ENCODE data around the gene GALNT18. TPM values are rescaled to one million over a fixed set of nuclear protein-coding genes. Genes with fewer than 3 reads are reported as not detected.

The GALNT18 gene
- total RNA-seq, 4 donors from 2014 or later, result 3.5 to 31.4 (median 11.1) TPM

DNA sequence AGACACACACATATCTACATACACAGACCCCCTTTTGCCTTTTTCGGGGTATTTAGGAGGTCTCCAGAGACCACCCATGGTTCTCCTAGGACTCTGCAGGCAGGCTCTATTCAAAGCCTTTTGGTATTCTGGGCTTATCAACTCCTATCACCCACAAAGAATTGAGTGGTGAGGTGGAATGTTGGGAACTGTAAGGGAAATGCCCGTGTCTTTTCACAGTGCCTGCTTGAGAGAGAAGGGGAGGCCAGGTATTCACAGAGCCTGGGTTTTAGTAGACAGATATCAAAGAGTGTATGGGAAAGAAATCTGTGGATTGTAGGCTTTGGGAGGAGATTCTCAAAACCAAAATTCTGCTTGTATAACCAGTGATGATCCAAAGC lies 224.8 kb downstream of the GALNT18 start:
- Histone ChIP-seq H3K9me3 (no peaks in the 10 kb centered on the region), H3K4me1 (no peaks in the 10 kb centered on the region), H3K27me3 (no peaks in the 10 kb centered on the region), H3K4me3 (no peak overlapping the region), H3K36me3 (no peaks in the 10 kb centered on the region), H3K27ac (peak overlapping the region in 1 of 4 donors; percentile 20)
- no peak for TF ChIP-seq CTCF (IDR thresholded peaks at IDR 0.05)
- TF ChIP-seq POLR2A (IDR thresholded peaks at IDR 0.05), result no peak
- DNase-seq, result no peak

DNA sequence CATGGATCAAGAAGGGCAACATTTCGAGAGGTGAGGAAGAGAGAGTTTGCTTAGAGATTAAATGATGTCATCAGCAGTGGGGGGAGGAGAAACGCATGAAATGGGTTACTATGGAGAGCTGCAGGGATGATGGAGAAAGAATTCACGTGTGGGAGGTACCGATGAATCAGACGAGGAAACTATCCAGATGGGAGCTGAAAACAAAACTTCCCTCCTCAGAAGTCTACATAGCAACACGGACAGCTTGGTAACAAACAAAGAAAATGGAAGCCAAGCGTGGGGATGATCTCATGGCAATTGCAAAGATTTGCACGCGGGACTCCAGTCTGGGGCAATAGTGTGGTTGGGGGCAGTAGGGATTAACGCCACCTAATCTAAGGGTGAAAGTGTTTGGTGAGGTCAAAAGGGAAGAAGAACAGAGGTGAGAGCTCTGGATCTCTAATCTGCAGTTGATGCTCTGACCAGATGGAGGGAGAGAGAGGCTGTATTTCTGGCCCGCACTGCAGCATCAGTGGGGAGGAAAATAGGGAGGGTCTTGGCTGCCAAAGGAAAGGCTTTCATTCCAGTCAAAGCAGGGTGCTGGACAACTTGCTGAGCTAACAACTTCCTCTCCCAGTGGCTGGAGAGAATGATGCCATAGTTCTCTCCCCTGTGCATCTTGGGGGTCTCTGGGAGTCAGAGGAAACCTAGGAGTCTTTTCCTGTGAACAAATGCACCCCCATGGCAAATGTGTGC lies 225.3 kb downstream of the GALNT18 start:
- H3K4me3 ChIP-seq, result no peak overlapping the region
- peaks cover 0 to 4% (median 1%) of the 10 kb centered on the region in 4 donors for H3K4me1 ChIP-seq
- no peaks in the 10 kb centered on the region for H3K36me3 ChIP-seq
- H3K27me3 ChIP-seq, result no peaks in the 10 kb centered on the region
- no peak for TF ChIP-seq CTCF (IDR thresholded peaks at IDR 0.05)
- TF ChIP-seq POLR2A (IDR thresholded peaks at IDR 0.05), result no peak
- no peak for DNase-seq
- H3K9me3 ChIP-seq, result no peaks in the 10 kb centered on the region
- peak overlapping the region in 1 of 4 donors; percentile 20 for H3K27ac ChIP-seq

DNA sequence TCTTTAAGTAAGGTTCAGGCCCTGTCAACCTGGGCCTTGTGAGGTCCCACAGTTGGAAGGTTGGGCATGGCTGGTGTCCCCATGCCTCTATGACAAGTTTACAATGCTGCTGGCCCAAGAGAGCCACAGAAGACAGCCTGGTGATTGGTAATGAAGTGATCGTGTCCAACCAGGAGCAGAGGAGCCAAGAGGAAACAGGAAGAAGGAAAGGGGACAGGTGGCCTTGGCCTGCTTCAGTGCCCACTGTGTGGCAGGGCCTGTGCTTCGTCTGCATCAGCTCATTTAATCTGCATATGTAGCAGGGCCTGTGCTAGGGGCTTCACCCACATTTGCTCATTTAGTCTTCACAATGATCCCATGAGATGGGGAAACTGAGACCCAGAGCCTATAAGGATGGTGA lies 226.7 kb downstream of the GALNT18 start:
- TF ChIP-seq POLR2A (IDR thresholded peaks at IDR 0.05) (no peak), CTCF (IDR thresholded peaks at IDR 0.05) (no peak)
- H3K9me3 ChIP-seq, result no peaks in the 10 kb centered on the region
- H3K4me3 ChIP-seq, result no peak overlapping the region
- DNase-seq, result no peak
- no peaks in the 10 kb centered on the region for H3K27me3 ChIP-seq
- H3K27ac ChIP-seq, result no peak overlapping the region
- H3K36me3 ChIP-seq, result no peaks in the 10 kb centered on the region
- H3K4me1 ChIP-seq, result peaks cover 0 to 8% (median 1%) of the 10 kb centered on the region in 4 donors

DNA sequence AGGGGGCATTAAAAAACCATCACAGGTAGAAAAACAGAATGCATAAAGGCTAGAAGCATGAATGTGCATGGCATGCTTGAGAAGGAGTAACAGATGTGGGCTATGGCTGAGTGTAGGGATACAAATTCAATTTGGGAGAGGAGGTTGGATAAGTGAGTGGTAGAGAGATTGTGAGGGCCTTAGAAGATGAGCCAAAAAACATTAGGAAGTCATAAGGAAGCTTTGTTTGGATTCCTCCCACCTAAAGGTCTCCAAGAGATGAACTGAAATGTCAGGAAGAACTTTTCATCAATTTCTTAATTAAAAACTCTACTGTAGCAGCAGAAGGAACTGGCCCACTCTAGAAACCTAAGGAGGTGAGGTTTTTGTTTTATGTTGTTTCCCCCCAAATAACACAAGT lies 227.6 kb downstream of the GALNT18 start:
- Histone ChIP-seq H3K4me1 (peaks cover 0 to 8% (median 1%) of the 10 kb centered on the region in 4 donors), H3K27me3 (no peaks in the 10 kb centered on the region), H3K9me3 (no peaks in the 10 kb centered on the region), H3K4me3 (no peak overlapping the region), H3K36me3 (no peaks in the 10 kb centered on the region), H3K27ac (no peak overlapping the region)
- no peak for DNase-seq
- TF ChIP-seq POLR2A (IDR thresholded peaks at IDR 0.05) (no peak), CTCF (IDR thresholded peaks at IDR 0.05) (no peak)

GRCh38 chr11:11391796-11392463 lies 229.9 kb downstream of the GALNT18 start:
- no peaks in the 10 kb centered on the region for H3K36me3 ChIP-seq
- no peak overlapping the region for H3K4me3 ChIP-seq
- DNase-seq, result peak in 2 of 3 donors; percentile 60 to 64
- H3K27me3 ChIP-seq, result no peaks in the 10 kb centered on the region
- H3K27ac ChIP-seq, result peak overlapping the region in 2 of 4 donors; percentile 74 to 75
- no peaks in the 10 kb centered on the region for H3K9me3 ChIP-seq
- peak in 2 of 6 experiments; percentile 11 to 22 for TF ChIP-seq CTCF (IDR thresholded peaks at IDR 0.05)
- TF ChIP-seq POLR2A (IDR thresholded peaks at IDR 0.05), result no peak
- H3K4me1 ChIP-seq, result peaks cover 0 to 8% (median 1%) of the 10 kb centered on the region in 4 donors
